A549 (cell line): ENCODE measurements around the gene CCNT2. TPM values are rescaled to one million over a fixed set of nuclear protein-coding genes. Genes with fewer than 3 reads are reported as not detected.
"Not testable (repeated sequence)": the region's sequence is repeated elsewhere in the genome, so short reads cannot be mapped to it uniquely, and the experiment has no call there.

Experiments
- ATAC-seq, 2 experiments: fragments of 200-7000 bp in 1 of 2; fragments of >200 bp in 1 of 2; cut with Nextera tagmentation in 1 of 2; cut with Tn5 transposase in 1 of 2; 3 replicates each; pipeline versions ENCODE4 v1.8.0 to v1.9.1; 2018 to 2020; ENCODE audit warnings: mild to moderate bottlenecking in 1 of 2, moderate library complexity in 1 of 2
- CTCF ChIA-PET: fragments of 300-600 bp; sonication (Branson Sonifier 250); formaldehyde crosslinking; extraction: SDS; loops from one replicate; lab custom pipeline; 2021; ENCODE audit warnings: antibody characterized with exemption, inconsistent platforms; lab: Yijun Ruan, JAX
- POLR2A ChIA-PET: fragments of 350-600 bp; formaldehyde crosslinking; extraction: SDS; loops from one replicate; lab custom pipeline; 2021; ENCODE audit warnings: antibody characterized with exemption, inconsistent platforms; lab: Yijun Ruan, JAX
- DNase-seq, 2 experiments: peaks; one replicate each; pipeline versions ENCODE4 v3.0.0 to v3.0.0-alpha.2; 2011 to 2016; ENCODE audit warnings: low read depth in 1 of 2, low spot score in 1 of 2
- FAIRE-seq: peaks from 2 replicates; lab custom pipeline; 2011; peaks lifted over from hg19 to GRCh38; lab: Jason Lieb, UNC
- H3K27ac ChIP-seq, 2 experiments: fragments of >200 bp; sonication (Bioruptor Twin); formaldehyde crosslinking; 3 replicates each; pipeline ENCODE4 v1.5.1; 2016 to 2017
- H3K4me1 ChIP-seq: fragments of >200 bp; sonication (Bioruptor Twin); formaldehyde crosslinking; 3 replicates; pipeline ENCODE4 v1.6.1; 2016
- H3K4me2 ChIP-seq: fragments of >200 bp; sonication (Bioruptor Twin); formaldehyde crosslinking; 3 replicates; pipeline ENCODE4 v1.6.1; 2016
- H3K4me3 ChIP-seq: fragments of >200 bp; sonication (Bioruptor Twin); formaldehyde crosslinking; 3 replicates; pipeline ENCODE4 v1.5.1; 2016
- H3K9me3 ChIP-seq: fragments of >200 bp; sonication (Bioruptor Twin); formaldehyde crosslinking; 3 replicates; pipeline ENCODE4 v1.6.1; 2016
- ATOH8 ChIP-seq: fragments of 250-450 bp; sonication (Bioruptor Pico); IDR thresholded peaks from 2 replicates; pipeline ENCODE4 v1.5.0; 2020; ENCODE audit warnings: low read depth, mild to moderate bottlenecking, moderate library complexity
- CHD4 ChIP-seq: fragments of 200-600 bp; sonication (generic); IDR thresholded peaks from 2 replicates; pipeline ENCODE4 v1.6.1; 2016; ENCODE audit warnings: antibody characterized with exemption, mild to moderate bottlenecking, borderline replicate concordance
- CTCF ChIP-seq: fragments of >200 bp; sonication (Bioruptor Twin); formaldehyde crosslinking; IDR thresholded peaks from 3 replicates; pipeline ENCODE4 v1.5.1; 2016
- EHMT2 ChIP-seq: fragments of 200-600 bp; sonication (generic); IDR thresholded peaks from 2 replicates; pipeline ENCODE4 v1.6.1; 2016; ENCODE audit warnings: antibody characterized with exemption, low read depth, mild to moderate bottlenecking, moderate library complexity
- GATA3 ChIP-seq: IDR thresholded peaks from 2 replicates; pipeline ENCODE4 v1.6.1; 2012; ENCODE audit warnings: borderline replicate concordance
- HDAC2 ChIP-seq: fragments of 200-600 bp; sonication (generic); IDR thresholded peaks from 2 replicates; pipeline ENCODE4 v1.6.1; 2016
- HOXB13 ChIP-seq: fragments of 250-450 bp; sonication (Bioruptor Pico); IDR thresholded peaks from 2 replicates; pipeline ENCODE4 v1.5.0; 2020; ENCODE audit warnings: low read depth, mild to moderate bottlenecking, moderate library complexity
- KDM1A ChIP-seq: fragments of 200-600 bp; sonication (generic); IDR thresholded peaks from 2 replicates; pipeline ENCODE4 v1.6.1; 2016; ENCODE audit warnings: low read depth, mild to moderate bottlenecking
- NR3C1 ChIP-seq: fragments of >200 bp; sonication (Bioruptor Twin); formaldehyde crosslinking; IDR thresholded peaks from 3 replicates; pipeline ENCODE4 v1.6.1; 2017
- POLR2A ChIP-seq: IDR thresholded peaks from 2 replicates; pipeline ENCODE4 v1.6.1; 2012; ENCODE audit warnings: mild to moderate bottlenecking, low read length
- REST ChIP-seq: fragments of 200-600 bp; sonication (generic); IDR thresholded peaks from 2 replicates; pipeline ENCODE4 v1.6.1; 2016; ENCODE audit warnings: antibody characterized with exemption, mild to moderate bottlenecking, moderate library complexity
- ZFP36 ChIP-seq: fragments of 450-650 bp; IDR thresholded peaks from 2 replicates; pipeline ENCODE4 v1.6.1; 2014; ENCODE audit warnings: borderline replicate concordance; ENCODE audit not compliant: partially characterized antibody
- WGBS: methylation state at CpG from one replicate; pipeline ENCODE4 v1.1.6; 2017; ENCODE audit errors: missing lambda C conversion rate; 5-methylcytosine and 5-hydroxymethylcytosine counted together
- polyA plus RNA-seq, 4 experiments: library from polyadenylated mRNA; depleted of rRNA in 3 of 4; stranded (reverse); fragments of >200 nt; fragmentation: RNase III in 1 of 4; extraction: RNeasy Plus Mini Kit Qiagen cat#74134 plus additional on column Dnase treatment in 1 of 4; gene quantifications; 2 replicates in 3 of 4; 3 replicates in 1 of 4; pipeline ENCODE4 v1.2.3, GENCODE V29; 2011 to 2017

The CCNT2 gene
- polyA plus RNA-seq, 2 of the 4 experiments (the other 2 are of a cell fraction), result 12.6 to 20.7 TPM

GRCh38 chr2:134906726-134907125, 11.9 kb upstream of the CCNT2 start:
- H3K9me3 ChIP-seq, result peaks cover 6% of the 10 kb centered on the region; the same call in 2 of the 3 replicates
- no peak overlapping the region for H3K27ac ChIP-seq
- FAIRE-seq, result no peak
- no peak overlapping the region for H3K4me2 ChIP-seq
- no peak overlapping the region for H3K4me3 ChIP-seq
- TF ChIP-seq ATOH8 (CRISPR knock-in tag) (no peak), NR3C1 (no peak)
- TF ChIP-seq, all 56 proteins: peak for 0
- ChIA-PET CTCF (no interaction called here), POLR2A (no interaction called here)
- no peak for DNase-seq
- H3K4me1 ChIP-seq, result no peaks in the 10 kb centered on the region
- ATAC-seq, result no peak
- 41% methylated on average over 2 of the region's 2 CpGs for WGBS

GRCh38 chr2:134907441-134908116, 11.0 kb upstream of the CCNT2 start:
- POLR2A ChIA-PET, ATAC-seq, H3K4me2 ChIP-seq, H3K4me3 ChIP-seq, H3K9me3 ChIP-seq, H3K27ac ChIP-seq, H3K4me1 ChIP-seq, DNase-seq, FAIRE-seq: not testable (repeated sequence)
- CTCF ChIA-PET, result interaction anchor here (1.0 kb wide), 1 partner anchor 9 kb away, joined by 3 read pairs; no protein-coding TSS in a partner anchor
- WGBS, result 0% methylated on average over 1 of the region's 1 CpG

- ATAC-seq (no peak), DNase-seq (no peak), FAIRE-seq (no peak)
- H3K9me3 ChIP-seq, result peaks cover 14% of the 10 kb centered on the region; the same call in 2 of the 3 replicates
- POLR2A ChIA-PET, result no interaction called here
- WGBS, result 34% methylated on average over 2 of the region's 2 CpGs
- TF ChIP-seq HOXB13 (CRISPR knock-in tag), result no peak
- no peak for TF ChIP-seq GATA3
- no peak for TF ChIP-seq EHMT2
- no peak for TF ChIP-seq CHD4
- TF ChIP-seq HDAC2, result no peak
- no peak for TF ChIP-seq ZFP36
- TF ChIP-seq KDM1A, result no peak
- TF ChIP-seq CTCF, result no peak
- TF ChIP-seq POLR2A, result no peak
- no peak for TF ChIP-seq REST
- H3K4me2 ChIP-seq, result no peak overlapping the region
- H3K4me3 ChIP-seq, result no peak overlapping the region
- H3K27ac ChIP-seq, result no peak overlapping the region
- CTCF ChIA-PET, result no interaction called here
- no peaks in the 10 kb centered on the region for H3K4me1 ChIP-seq
Observed at GRCh38 chr2:134910763-134911399, 7.7 kb upstream of the CCNT2 start.
